SK-N-SH treated with all-trans-retinoic acid at 6 μM for 48 hours (cell line): Measurements from ENCODE around the gene UEVLD.

Source experiments
- ESRRG ChIP-seq: fragments of 250-450 bp; sonication (Bioruptor Pico); IDR thresholded peaks from 2 replicates; pipeline ENCODE4 v1.6.1; 2021; ENCODE audit warnings: mild to moderate bottlenecking
- SNAI2 ChIP-seq: fragments of 250-450 bp; sonication (Bioruptor Pico); IDR thresholded peaks from 2 replicates; pipeline ENCODE4 v1.5.0; 2020; ENCODE audit warnings: mild to moderate bottlenecking, moderate library complexity
- TOX ChIP-seq: fragments of 250-450 bp; sonication (Bioruptor Pico); IDR thresholded peaks from 2 replicates; pipeline ENCODE4 v1.8.0; 2021; ENCODE audit warnings: mild to moderate bottlenecking, moderate library complexity, borderline replicate concordance
- ZFP3 ChIP-seq: fragments of 250-450 bp; sonication (Bioruptor Pico); IDR thresholded peaks from 2 replicates; pipeline ENCODE4 v1.5.0; 2020; ENCODE audit warnings: mild to moderate bottlenecking, moderate library complexity
- TF ChIP-seq, protein P1 (sequence below): fragments of 250-450 bp; sonication (Bioruptor Pico); IDR thresholded peaks from 2 replicates; pipeline ENCODE4 v1.5.1; 2020; ENCODE audit warnings: low read depth, mild to moderate bottlenecking, moderate library complexity
- TF ChIP-seq, protein P2 (sequence below): fragments of 250-450 bp; sonication (Bioruptor Pico); IDR thresholded peaks from 2 replicates; pipeline ENCODE4 v1.8.0; 2020; ENCODE audit warnings: mild to moderate bottlenecking, moderate library complexity, borderline replicate concordance

DNA sequence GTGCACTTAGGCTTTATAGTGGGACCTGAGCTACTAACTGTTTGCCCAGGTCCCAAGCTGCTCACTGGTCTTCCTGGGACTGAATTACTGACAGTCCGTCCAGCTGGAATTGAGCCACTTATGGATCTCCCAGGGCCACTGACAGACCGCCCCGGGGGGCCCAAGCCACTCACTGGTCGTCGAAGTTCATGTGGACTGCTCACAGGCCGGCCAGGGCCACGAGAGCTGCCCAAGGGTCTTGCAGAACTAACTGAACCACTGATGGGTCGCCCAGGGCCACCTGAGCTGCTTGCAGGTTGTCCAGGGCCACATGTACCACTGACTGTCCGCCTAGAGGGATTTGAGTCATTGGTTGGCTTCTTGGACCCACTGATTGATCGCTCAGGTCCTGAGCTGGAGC is 26.1 kb upstream of the UEVLD start:
- TF ChIP-seq SNAI2, result no peak
- TF ChIP-seq, protein P1, sequence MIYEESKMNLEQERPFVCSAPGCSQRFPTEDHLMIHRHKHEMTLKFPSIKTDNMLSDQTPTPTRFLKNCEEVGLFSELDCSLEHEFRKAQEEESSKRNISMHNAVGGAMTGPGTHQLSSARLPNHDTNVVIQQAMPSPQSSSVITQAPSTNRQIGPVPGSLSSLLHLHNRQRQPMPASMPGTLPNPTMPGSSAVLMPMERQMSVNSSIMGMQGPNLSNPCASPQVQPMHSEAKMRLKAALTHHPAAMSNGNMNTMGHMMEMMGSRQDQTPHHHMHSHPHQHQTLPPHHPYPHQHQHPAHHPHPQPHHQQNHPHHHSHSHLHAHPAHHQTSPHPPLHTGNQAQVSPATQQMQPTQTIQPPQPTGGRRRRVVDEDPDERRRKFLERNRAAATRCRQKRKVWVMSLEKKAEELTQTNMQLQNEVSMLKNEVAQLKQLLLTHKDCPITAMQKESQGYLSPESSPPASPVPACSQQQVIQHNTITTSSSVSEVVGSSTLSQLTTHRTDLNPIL (CRISPR knock-in tag), result no peak
- TF ChIP-seq, protein P2, sequence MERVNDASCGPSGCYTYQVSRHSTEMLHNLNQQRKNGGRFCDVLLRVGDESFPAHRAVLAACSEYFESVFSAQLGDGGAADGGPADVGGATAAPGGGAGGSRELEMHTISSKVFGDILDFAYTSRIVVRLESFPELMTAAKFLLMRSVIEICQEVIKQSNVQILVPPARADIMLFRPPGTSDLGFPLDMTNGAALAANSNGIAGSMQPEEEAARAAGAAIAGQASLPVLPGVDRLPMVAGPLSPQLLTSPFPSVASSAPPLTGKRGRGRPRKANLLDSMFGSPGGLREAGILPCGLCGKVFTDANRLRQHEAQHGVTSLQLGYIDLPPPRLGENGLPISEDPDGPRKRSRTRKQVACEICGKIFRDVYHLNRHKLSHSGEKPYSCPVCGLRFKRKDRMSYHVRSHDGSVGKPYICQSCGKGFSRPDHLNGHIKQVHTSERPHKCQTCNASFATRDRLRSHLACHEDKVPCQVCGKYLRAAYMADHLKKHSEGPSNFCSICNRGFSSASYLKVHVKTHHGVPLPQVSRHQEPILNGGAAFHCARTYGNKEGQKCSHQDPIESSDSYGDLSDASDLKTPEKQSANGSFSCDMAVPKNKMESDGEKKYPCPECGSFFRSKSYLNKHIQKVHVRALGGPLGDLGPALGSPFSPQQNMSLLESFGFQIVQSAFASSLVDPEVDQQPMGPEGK, result no peak
- TF ChIP-seq ZFP3 (CRISPR knock-in tag), result no peak
- no peak for TF ChIP-seq ESRRG (CRISPR knock-in tag)
- TF ChIP-seq TOX (CRISPR knock-in tag), result no peak
